ENCODE data around the gene GAS7. TPM values are rescaled to one million over a fixed set of nuclear protein-coding genes. Genes with fewer than 3 reads are reported as not detected.
"Not testable (repeated sequence)": the region's sequence is repeated elsewhere in the genome, so short reads cannot be mapped to it uniquely, and the experiment has no call there.

GAS7 gene
- total RNA-seq, 2 donors from 2014 or later: 10.3 to 144 TPM

DNA sequence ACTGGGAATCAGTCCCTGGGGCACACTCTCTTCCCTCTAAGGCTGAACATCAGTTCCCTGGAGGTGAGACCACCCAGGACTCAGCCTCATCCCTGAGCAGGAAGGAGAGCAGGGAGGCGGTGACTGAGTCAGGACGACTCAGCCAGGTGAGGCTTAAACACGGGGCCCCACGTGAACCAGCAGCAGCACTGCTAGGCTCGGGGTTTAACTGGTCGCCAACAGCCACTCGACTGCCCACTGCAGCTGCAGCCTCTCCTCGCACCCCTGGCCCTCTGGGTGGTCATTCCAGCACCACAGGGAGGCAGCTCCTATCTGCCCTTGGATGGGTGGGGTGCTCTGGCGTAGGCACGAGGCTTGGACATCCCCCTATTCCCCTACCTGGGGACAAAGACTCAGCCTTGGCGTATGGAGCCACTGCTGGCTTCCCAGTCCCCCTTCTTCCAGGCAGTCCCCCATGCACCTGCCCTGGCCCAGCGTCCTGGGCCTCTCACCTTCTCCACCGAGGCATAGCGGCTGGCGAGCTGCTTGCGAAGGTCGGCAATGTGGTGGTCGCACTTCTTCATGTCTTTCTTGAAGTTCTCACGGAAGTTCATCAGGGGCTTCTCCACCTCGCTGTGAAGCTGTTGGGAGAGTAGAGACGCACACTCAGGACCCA, 272.1 kb downstream of the GAS7 start:
- 92% methylated on average over 20 of the region's 21 CpGs for WGBS

DNA sequence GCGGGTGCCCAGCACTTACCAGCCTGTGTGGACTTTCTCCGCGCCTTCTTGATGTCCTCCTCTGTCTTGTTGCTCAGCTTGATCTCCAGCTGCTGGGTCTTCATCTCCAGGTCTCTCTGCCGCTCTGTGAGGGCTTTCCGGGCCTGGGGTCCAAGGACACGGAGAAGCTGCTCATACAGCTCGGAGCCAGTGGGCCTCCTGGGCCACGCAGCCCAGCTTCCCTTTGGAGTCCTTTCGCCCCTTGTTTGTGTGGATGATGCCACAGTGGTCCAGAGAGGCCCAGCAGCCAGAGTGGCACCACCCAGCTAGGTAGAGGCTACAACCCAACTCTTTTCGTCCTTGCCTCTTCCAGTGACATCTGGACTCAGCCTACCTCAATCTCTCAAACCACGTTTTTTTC, 272.9 kb downstream of the GAS7 start:
- no peak overlapping the region for H3K4me3 ChIP-seq
- H3K27ac ChIP-seq: no peak overlapping the region
- H3K36me3 ChIP-seq: no peaks in the 10 kb centered on the region
- whole genome bisulfite sequencing: 99% methylated on average over 11 of the region's 11 CpGs
- no peaks in the 10 kb centered on the region for H3K4me1 ChIP-seq (replicated peaks)
- H3K27me3 ChIP-seq (replicated peaks; ENCODE audit: insufficient read depth): no peaks in the 10 kb centered on the region
- H3K9me3 ChIP-seq: no peaks in the 10 kb centered on the region
- intact Hi-C loops (cut with DNase I): loop anchor here (5.0 kb wide), 1 partner anchor 198 kb away; no protein-coding TSS in a partner anchor
- DNase-seq (ENCODE audit: low spot score): no peak
- TF ChIP-seq POLR2A (IDR thresholded peaks at IDR 0.05) (no peak), POLR2AphosphoS5 (IDR thresholded peaks at IDR 0.05) (no peak)
- TF ChIP-seq, protein P1, sequence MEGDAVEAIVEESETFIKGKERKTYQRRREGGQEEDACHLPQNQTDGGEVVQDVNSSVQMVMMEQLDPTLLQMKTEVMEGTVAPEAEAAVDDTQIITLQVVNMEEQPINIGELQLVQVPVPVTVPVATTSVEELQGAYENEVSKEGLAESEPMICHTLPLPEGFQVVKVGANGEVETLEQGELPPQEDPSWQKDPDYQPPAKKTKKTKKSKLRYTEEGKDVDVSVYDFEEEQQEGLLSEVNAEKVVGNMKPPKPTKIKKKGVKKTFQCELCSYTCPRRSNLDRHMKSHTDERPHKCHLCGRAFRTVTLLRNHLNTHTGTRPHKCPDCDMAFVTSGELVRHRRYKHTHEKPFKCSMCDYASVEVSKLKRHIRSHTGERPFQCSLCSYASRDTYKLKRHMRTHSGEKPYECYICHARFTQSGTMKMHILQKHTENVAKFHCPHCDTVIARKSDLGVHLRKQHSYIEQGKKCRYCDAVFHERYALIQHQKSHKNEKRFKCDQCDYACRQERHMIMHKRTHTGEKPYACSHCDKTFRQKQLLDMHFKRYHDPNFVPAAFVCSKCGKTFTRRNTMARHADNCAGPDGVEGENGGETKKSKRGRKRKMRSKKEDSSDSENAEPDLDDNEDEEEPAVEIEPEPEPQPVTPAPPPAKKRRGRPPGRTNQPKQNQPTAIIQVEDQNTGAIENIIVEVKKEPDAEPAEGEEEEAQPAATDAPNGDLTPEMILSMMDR (IDR thresholded peaks at IDR 0.05): no peak

More for the DNA sequence above, 272.1 kb downstream of the GAS7 start:
- intact Hi-C loops (cut with DNase I): loop anchor here (5.0 kb wide), 1 partner anchor 199 kb away; no protein-coding TSS in a partner anchor
- no peaks in the 10 kb centered on the region for H3K36me3 ChIP-seq
- no peak overlapping the region for H3K4me3 ChIP-seq
- DNase-seq (ENCODE audit: low spot score): no peak
- no peaks in the 10 kb centered on the region for H3K27me3 ChIP-seq (replicated peaks; ENCODE audit: insufficient read depth)
- no peak for TF ChIP-seq POLR2AphosphoS5 (IDR thresholded peaks at IDR 0.05)
- TF ChIP-seq, protein P1 (IDR thresholded peaks at IDR 0.05): no peak
- no peak for TF ChIP-seq POLR2A (IDR thresholded peaks at IDR 0.05)
- H3K9me3 ChIP-seq: no peaks in the 10 kb centered on the region
- H3K4me1 ChIP-seq (replicated peaks): no peaks in the 10 kb centered on the region
- no peak overlapping the region for H3K27ac ChIP-seq

DNA sequence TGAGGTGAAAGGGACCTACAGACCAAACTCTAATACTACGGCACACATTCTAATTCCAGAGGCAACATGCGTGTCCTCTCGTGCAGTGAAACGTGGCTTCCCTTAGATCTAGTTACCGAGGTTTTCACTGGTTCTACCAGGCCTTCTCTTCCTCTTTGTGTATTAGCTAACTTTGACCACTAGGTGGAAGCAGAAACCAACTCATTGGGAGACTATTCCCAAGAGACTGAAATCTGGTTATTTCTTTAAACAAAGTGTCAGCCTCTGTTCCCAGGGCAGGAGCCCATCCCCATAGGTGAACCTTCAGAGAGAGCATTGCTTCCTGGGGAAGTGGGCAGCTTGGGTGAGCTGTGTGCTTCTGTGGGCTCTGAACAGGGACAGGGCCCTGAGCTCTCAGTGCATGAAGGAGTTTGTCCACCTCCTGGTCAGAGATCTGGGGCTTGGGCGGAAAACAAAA, 273.6 kb downstream of the GAS7 start:
- no peaks in the 10 kb centered on the region for H3K4me1 ChIP-seq (replicated peaks)
- intact Hi-C loops (cut with DNase I): loop anchor here (5.0 kb wide), 2 partner anchors 197 to 688 kb away; no protein-coding TSS in a partner anchor
- H3K9me3 ChIP-seq: no peaks in the 10 kb centered on the region
- no peak overlapping the region for H3K4me3 ChIP-seq
- H3K27ac ChIP-seq: no peak overlapping the region
- peak; percentile 42 for DNase-seq (ENCODE audit: low spot score)
- H3K36me3 ChIP-seq: no peaks in the 10 kb centered on the region
- H3K27me3 ChIP-seq (replicated peaks; ENCODE audit: insufficient read depth): no peaks in the 10 kb centered on the region
- 20% methylated on average over 6 of the region's 6 CpGs for WGBS
- no peak for TF ChIP-seq POLR2AphosphoS5 (IDR thresholded peaks at IDR 0.05)
- TF ChIP-seq, protein P1 (IDR thresholded peaks at IDR 0.05): peak; percentile 60 to 86 (median 79)

DNA sequence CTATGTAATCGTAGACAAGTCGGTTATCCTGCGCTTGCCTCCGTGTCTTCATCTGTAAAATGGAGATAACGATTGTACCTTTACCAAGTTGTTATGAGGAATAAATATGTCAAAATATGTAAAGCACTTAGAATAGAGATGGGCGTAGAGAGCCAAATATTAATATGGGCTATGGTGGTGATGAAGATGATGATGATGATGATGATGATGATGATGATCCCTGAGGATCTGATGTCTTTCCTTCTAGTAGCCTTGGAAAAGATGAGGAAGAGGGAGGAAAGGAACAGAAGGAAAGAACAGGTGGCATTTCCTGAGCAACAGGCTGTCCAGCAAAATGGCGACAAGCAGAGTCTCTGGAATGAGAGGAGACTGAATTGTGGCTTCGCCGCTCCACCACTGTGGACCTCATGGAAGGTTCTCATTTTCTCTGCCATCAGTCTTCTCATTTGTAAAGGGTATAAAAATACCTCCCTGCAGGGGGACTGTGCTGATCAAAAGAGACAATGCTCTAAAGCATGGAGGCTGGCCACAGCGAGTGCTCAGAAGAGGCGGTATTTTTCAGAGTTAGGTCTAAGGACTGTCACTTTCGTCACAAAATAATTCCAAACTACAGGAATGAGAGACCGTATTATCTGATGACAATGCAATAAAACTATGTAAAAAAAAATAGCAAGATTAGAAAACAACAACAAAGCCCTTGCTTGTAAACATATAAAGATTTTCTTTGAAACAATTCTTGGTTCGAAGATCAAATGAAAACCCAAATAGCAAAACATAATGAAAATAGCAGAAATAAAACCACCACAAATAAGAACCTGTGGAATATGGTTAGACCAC, 276.2 kb downstream of the GAS7 start:
- intact Hi-C loops (cut with DNase I): loop anchor here (5.0 kb wide), 1 partner anchor 690 kb away; no protein-coding TSS in a partner anchor
- no peaks in the 10 kb centered on the region for H3K27me3 ChIP-seq (replicated peaks; ENCODE audit: insufficient read depth)
- H3K4me1 ChIP-seq (replicated peaks): no peaks in the 10 kb centered on the region
- no peaks in the 10 kb centered on the region for H3K36me3 ChIP-seq
- 96% methylated on average over 14 of the region's 14 CpGs for WGBS
- H3K9me3 ChIP-seq: no peaks in the 10 kb centered on the region
- H3K4me3 ChIP-seq: no peak overlapping the region
- TF ChIP-seq, protein P1 (IDR thresholded peaks at IDR 0.05): no peak
- TF ChIP-seq POLR2AphosphoS5 (IDR thresholded peaks at IDR 0.05) (no peak), POLR2A (IDR thresholded peaks at IDR 0.05) (no peak)
- H3K27ac ChIP-seq: no peak overlapping the region
- no peak for DNase-seq (ENCODE audit: low spot score)

DNA sequence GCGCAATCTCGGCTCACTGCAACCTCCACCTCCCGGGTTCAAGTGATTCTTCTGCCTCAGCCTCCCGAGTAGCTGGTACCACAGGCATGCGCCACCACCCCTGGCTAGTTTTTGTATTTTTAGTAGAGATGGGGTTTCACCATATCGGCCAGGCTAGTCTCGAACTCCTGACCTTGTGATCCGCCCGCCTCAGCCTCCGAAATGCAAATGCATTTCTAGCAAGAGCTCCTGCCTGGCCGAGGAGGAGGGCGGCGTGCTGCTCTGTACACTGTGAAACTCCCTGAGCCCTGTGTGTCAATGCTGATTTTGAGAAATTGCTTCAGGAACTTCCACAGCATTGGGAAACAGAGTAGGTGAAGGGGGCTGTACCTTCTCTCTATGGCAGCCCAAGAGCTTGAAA, 277.2 kb downstream of the GAS7 start:
- H3K4me1 ChIP-seq (replicated peaks); H3K36me3 ChIP-seq; H3K9me3 ChIP-seq; H3K4me3 ChIP-seq; H3K27me3 ChIP-seq (replicated peaks; ENCODE audit: insufficient read depth); DNase-seq (ENCODE audit: low spot score); H3K27ac ChIP-seq: not testable (repeated sequence)
- intact Hi-C loops (cut with DNase I): loop anchor here (5.0 kb wide), 1 partner anchor 691 kb away; no protein-coding TSS in a partner anchor
- 95% methylated on average over 13 of the region's 13 CpGs for WGBS

Data from prostate gland (tissue), 2 donors.